HEK293 (cell line): ENCODE measurements around the gene CTBP1.

Experiments used
- CTCF ChIA-PET: fragments of 350-600 bp; formaldehyde crosslinking; extraction: SDS; loops from one replicate; lab custom pipeline; 2021; ENCODE audit warnings: antibody characterized with exemption; lab: Yijun Ruan, JAX
- POLR2A ChIA-PET: fragments of 300-600 bp; formaldehyde crosslinking; extraction: SDS; loops from one replicate; lab custom pipeline; 2020; ENCODE audit warnings: antibody characterized with exemption, inconsistent platforms; lab: Yijun Ruan, JAX
- H3K27ac ChIP-seq: fragments of 200-500 bp; sonication (Bioruptor generic); 2 replicates; pipeline ENCODE4 v1.5.1; 2014; ENCODE audit warnings: low read depth, low read length, control low read depth, inconsistent platforms; ENCODE audit errors: extremely low read depth
- H3K36me3 ChIP-seq, 2 experiments: fragments of 200-500 bp in 1 of 2; sonication (Bioruptor generic) in 1 of 2; 1 replicate in 1 of 2; 2 replicates in 1 of 2; pipeline ENCODE4 v1.5.1; 2014 to 2017; ENCODE audit warnings: inconsistent platforms in 2 of 2, low read length in 2 of 2; ENCODE audit not compliant: control insufficient read depth in 2 of 2, insufficient read depth in 1 of 2
- H3K4me1 ChIP-seq: fragments of 200-500 bp; sonication (Bioruptor generic); 2 replicates; pipeline ENCODE4 v1.5.1; 2014; ENCODE audit warnings: mild to moderate bottlenecking, low read length, inconsistent platforms; ENCODE audit not compliant: control insufficient read depth, insufficient read depth
- H3K4me3 ChIP-seq: 2 replicates; pipeline ENCODE4 v1.5.1; 2011; ENCODE audit warnings: low read depth, mild to moderate bottlenecking, control low read depth, low read length, moderate library complexity
- H3K9me3 ChIP-seq: fragments of 200-500 bp; sonication (Bioruptor generic); 2 replicates; pipeline ENCODE4 v1.5.1; 2014; ENCODE audit warnings: low read depth, low read length, inconsistent platforms; ENCODE audit not compliant: control insufficient read depth, insufficient read depth
- GLIS2 ChIP-seq: fragments of 450-650 bp; formaldehyde crosslinking; IDR thresholded peaks from 2 replicates; pipeline ENCODE4 v1.5.1; 2016; ENCODE audit warnings: missing biosample characterization, missing genetic modification characterization
- KLF10 ChIP-seq: fragments of 450-650 bp; IDR thresholded peaks from 2 replicates; pipeline ENCODE4 v1.5.1; 2018; ENCODE audit warnings: missing biosample characterization, mild to moderate bottlenecking, missing genetic modification characterization
- PATZ1 ChIP-seq: fragments of 450-650 bp; formaldehyde crosslinking; IDR thresholded peaks from 2 replicates; pipeline ENCODE4 v1.5.1; 2016; ENCODE audit warnings: missing biosample characterization, missing genetic modification characterization
- PRDM1 ChIP-seq: fragments of 450-650 bp; formaldehyde crosslinking; IDR thresholded peaks from 2 replicates; pipeline ENCODE4; 2016; ENCODE audit warnings: missing biosample characterization, missing genetic modification characterization
- SETDB1 ChIP-seq: IDR thresholded peaks from one replicate; pipeline ENCODE4 v1.6.1; 2017; ENCODE audit warnings: mild to moderate bottlenecking, low read length, moderate library complexity, mixed read lengths; ENCODE audit not compliant: insufficient read length
- TRIM28 ChIP-seq: IDR thresholded peaks from 2 replicates; pipeline ENCODE4 v1.6.1; 2011; ENCODE audit warnings: low read length, control low read depth, borderline replicate concordance
- ZBTB6 ChIP-seq: fragments of 450-650 bp; formaldehyde crosslinking; IDR thresholded peaks from 2 replicates; pipeline ENCODE4 v1.5.1; 2017; ENCODE audit warnings: missing biosample characterization, missing genetic modification characterization
- ZNF133 ChIP-seq: fragments of 450-650 bp; formaldehyde crosslinking; IDR thresholded peaks from 2 replicates; pipeline ENCODE4 v1.5.1; 2016; ENCODE audit warnings: missing biosample characterization, missing genetic modification characterization
- ZNF146 ChIP-seq: fragments of 450-650 bp; formaldehyde crosslinking; IDR thresholded peaks from 2 replicates; pipeline ENCODE4 v1.5.1; 2016; ENCODE audit warnings: missing biosample characterization, missing genetic modification characterization
- ZNF16 ChIP-seq: fragments of 450-650 bp; formaldehyde crosslinking; IDR thresholded peaks from 2 replicates; pipeline ENCODE4 v1.5.1; 2016; ENCODE audit warnings: low read depth, missing biosample characterization, missing genetic modification characterization
- ZNF221 ChIP-seq: fragments of 450-650 bp; formaldehyde crosslinking; IDR thresholded peaks from 2 replicates; pipeline ENCODE4 v1.5.1; 2017; ENCODE audit warnings: missing biosample characterization, missing genetic modification characterization, borderline replicate concordance
- ZNF280C ChIP-seq: fragments of 450-650 bp; formaldehyde crosslinking; IDR thresholded peaks from 2 replicates; pipeline ENCODE4 v1.5.1; 2016; ENCODE audit warnings: missing biosample characterization, missing genetic modification characterization
- ZNF518A ChIP-seq: fragments of 450-650 bp; formaldehyde crosslinking; conservative IDR thresholded peaks from 2 replicates; pipeline ENCODE4 v1.5.1; 2016; ENCODE audit warnings: low read depth, missing biosample characterization, missing genetic modification characterization
- ZNF529 ChIP-seq: fragments of 450-650 bp; formaldehyde crosslinking; IDR thresholded peaks from 2 replicates; pipeline ENCODE4 v1.5.1; 2017; ENCODE audit warnings: missing genetic modification characterization, missing biosample characterization; ENCODE audit not compliant: insufficient replicate concordance
- ZNF571 ChIP-seq: fragments of 450-650 bp; formaldehyde crosslinking; IDR thresholded peaks from 2 replicates; pipeline ENCODE4 v1.5.0; 2017; ENCODE audit warnings: missing biosample characterization, missing genetic modification characterization
- ZNF626 ChIP-seq: fragments of 450-650 bp; sonication (Bioruptor Pico); formaldehyde crosslinking; IDR thresholded peaks from 2 replicates; pipeline ENCODE4 v1.5.1; 2018; ENCODE audit warnings: missing biosample characterization, missing genetic modification characterization, inconsistent platforms
- ZNF677 ChIP-seq: fragments of 450-650 bp; IDR thresholded peaks from 2 replicates; pipeline ENCODE4 v1.5.0; 2018; ENCODE audit warnings: missing biosample characterization, mild to moderate bottlenecking, missing genetic modification characterization, moderate library complexity
- ZNF747 ChIP-seq: fragments of 450-650 bp; formaldehyde crosslinking; IDR thresholded peaks from 2 replicates; pipeline ENCODE4 v1.5.1; 2016; ENCODE audit warnings: missing biosample characterization, missing genetic modification characterization
- ZNF791 ChIP-seq: fragments of 450-650 bp; formaldehyde crosslinking; IDR thresholded peaks from 2 replicates; pipeline ENCODE4 v1.5.1; 2016; ENCODE audit warnings: missing biosample characterization, missing genetic modification characterization
- ZNF837 ChIP-seq: fragments of 450-650 bp; formaldehyde crosslinking; IDR thresholded peaks from 2 replicates; pipeline ENCODE4 v1.5.1; 2016; ENCODE audit warnings: missing biosample characterization, missing genetic modification characterization
- ZSCAN16 ChIP-seq: fragments of 450-650 bp; formaldehyde crosslinking; IDR thresholded peaks from 2 replicates; pipeline ENCODE4 v1.5.1; 2016; ENCODE audit warnings: missing biosample characterization, missing genetic modification characterization
- TF ChIP-seq, protein P1 (sequence below): fragments of 450-650 bp; formaldehyde crosslinking; IDR thresholded peaks from 2 replicates; pipeline ENCODE4 v1.5.1; 2016; ENCODE audit warnings: missing biosample characterization, missing genetic modification characterization
- TF ChIP-seq, protein P2 (sequence below): fragments of 450-650 bp; formaldehyde crosslinking; IDR thresholded peaks from 2 replicates; pipeline ENCODE4 v1.5.1; 2016; ENCODE audit warnings: missing biosample characterization, missing genetic modification characterization

CTBP1 gene

DNA sequence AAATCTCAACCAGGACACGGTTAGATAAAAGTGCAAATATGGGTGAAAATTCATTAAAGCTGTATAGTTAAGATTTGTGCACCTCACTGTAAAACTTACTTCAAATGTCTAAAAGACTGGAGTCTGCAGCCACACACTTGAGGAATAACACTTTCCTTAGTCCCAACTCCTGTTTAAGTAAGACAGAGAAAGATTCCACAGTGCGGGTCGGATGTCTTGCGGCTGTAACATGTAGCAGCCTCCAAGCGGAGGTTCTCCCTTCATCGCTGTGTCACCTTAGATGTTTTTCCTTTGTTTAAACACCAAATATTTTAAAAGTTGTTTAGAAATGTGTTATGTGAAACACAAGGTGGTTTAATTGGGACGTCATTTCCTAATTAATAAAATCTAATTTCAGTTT lies 39.9 kb upstream of the CTBP1 start (continued):
- TF ChIP-seq ZBTB6 (tag by site-specific recombination) (no peak), KLF10 (tag by site-specific recombination) (no peak), ZNF747 (tag by site-specific recombination) (no peak), ZNF518A (tag by site-specific recombination) (no peak), ZNF571 (tag by site-specific recombination) (no peak), ZNF280C (no peak), PRDM1 (tag by site-specific recombination) (no peak), ZNF837 (tag by site-specific recombination) (no peak), GLIS2 (no peak), ZNF16 (tag by site-specific recombination) (no peak), SETDB1 (no peak)
- TF ChIP-seq, protein P1, sequence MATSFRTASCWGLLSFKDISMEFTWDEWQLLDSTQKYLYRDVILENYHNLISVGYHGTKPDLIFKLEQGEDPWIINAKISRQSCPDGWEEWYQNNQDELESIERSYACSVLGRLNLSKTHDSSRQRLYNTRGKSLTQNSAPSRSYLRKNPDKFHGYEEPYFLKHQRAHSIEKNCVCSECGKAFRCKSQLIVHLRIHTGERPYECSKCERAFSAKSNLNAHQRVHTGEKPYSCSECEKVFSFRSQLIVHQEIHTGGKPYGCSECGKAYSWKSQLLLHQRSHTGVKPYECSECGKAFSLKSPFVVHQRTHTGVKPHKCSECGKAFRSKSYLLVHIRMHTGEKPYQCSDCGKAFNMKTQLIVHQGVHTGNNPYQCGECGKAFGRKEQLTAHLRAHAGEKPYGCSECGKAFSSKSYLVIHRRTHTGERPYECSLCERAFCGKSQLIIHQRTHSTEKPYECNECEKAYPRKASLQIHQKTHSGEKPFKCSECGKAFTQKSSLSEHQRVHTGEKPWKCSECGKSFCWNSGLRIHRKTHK (tag by site-specific recombination), result no peak

- Histone ChIP-seq H3K27ac (no peak overlapping the region), H3K4me3 (no peak overlapping the region), H3K4me1 (no peaks in the 10 kb centered on the region), H3K9me3 (no peaks in the 10 kb centered on the region), H3K36me3 (no peaks in the 10 kb centered on the region)
- CTCF ChIA-PET, result interaction anchor here (0.7 to 1.4 kb wide), 3 partner anchors 12 to 155 kb away, joined by 3 to 4 read pairs (median 3); no protein-coding TSS in a partner anchor
- POLR2A ChIA-PET, result no interaction called here
- TF ChIP-seq ZNF529 (tag by site-specific recombination), result no peak
- peak; percentile 33; the same call in 1 of the 2 replicates for TF ChIP-seq TRIM28
- TF ChIP-seq ZNF133 (tag by site-specific recombination), result no peak
- TF ChIP-seq ZNF626 (tag by site-specific recombination), result no peak
- TF ChIP-seq ZNF221 (tag by site-specific recombination), result no peak
- TF ChIP-seq PATZ1 (tag by site-specific recombination), result no peak
- TF ChIP-seq ZNF146 (tag by site-specific recombination), result no peak
- TF ChIP-seq ZNF791 (tag by site-specific recombination), result no peak
- TF ChIP-seq, protein P2, sequence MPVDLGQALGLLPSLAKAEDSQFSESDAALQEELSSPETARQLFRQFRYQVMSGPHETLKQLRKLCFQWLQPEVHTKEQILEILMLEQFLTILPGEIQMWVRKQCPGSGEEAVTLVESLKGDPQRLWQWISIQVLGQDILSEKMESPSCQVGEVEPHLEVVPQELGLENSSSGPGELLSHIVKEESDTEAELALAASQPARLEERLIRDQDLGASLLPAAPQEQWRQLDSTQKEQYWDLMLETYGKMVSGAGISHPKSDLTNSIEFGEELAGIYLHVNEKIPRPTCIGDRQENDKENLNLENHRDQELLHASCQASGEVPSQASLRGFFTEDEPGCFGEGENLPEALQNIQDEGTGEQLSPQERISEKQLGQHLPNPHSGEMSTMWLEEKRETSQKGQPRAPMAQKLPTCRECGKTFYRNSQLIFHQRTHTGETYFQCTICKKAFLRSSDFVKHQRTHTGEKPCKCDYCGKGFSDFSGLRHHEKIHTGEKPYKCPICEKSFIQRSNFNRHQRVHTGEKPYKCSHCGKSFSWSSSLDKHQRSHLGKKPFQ (tag by site-specific recombination), result no peak
- TF ChIP-seq SETDB1, result peak; percentile 49
- TF ChIP-seq ZSCAN16 (tag by site-specific recombination), result no peak
- TF ChIP-seq ZNF677 (tag by site-specific recombination), result no peak
Observed at GRCh38 chr4:1285790-1286553, 37.0 kb upstream of the CTBP1 start.
